Effector CD8-positive, alpha-beta T cell (primary cell): ENCODE data around the gene ECM1.

ENCODE experiments used
- DNase-seq: peaks from one replicate; lab custom pipeline; 2025; lab: John Stamatoyannopoulos, UW
- total RNA-seq, 4 experiments: gene quantifications; one replicate each; lab custom pipeline; 2026; lab: John Stamatoyannopoulos, UW

ECM1 gene
- 0.24 to 1.8 (median 0.71) reads per million in 4 experiments for total RNA-seq

DNA sequence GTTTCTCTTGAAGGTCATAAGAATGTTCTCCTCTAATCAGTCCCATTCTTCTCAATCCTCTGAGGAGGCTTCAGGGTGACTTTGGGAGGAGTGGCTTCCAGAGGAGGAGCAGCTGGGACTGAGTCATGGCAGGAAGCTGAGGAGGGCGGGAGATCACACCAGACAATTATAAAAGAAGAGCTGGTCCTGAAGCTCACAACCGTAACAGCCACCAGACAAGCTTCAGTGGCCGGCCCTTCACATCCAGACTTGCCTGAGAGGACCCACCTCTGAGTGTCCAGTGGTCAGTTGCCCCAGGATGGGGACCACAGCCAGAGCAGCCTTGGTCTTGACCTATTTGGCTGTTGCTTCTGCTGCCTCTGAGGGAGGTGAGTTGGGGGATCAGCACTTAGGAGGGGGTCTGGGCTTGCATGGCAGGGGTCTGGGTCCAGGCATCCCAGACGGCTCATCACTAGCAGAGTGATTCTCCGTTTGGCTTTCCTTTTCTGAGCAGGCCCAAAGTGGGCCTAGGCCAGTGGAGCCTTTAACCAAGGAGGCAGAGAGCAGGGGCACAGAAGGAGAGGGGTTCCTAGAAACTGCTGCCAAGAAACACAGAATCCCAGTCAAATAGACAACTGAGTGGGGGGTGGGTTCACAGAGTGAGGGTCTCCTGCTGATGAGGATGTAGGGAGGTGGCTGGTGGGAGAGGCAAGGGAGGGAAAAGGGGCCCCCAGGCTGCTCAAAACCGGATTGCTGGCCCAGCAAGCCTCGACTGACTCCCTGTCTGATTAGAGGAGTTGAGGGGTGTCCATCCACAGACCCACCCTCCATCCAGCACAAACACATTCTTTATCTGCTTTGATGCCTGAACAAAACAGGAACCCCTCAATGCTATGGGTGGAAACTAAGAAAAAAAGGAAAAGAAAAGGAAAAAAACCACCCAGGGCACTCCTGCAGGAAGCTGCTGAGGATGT lies at the start of gene ECM1:
ECM1 (plus strand) TSS at position 198 of the 953 bp plus-strand sequence; CDS start at position 299, 101 bp downstream.
- no peak for DNase-seq

DNA sequence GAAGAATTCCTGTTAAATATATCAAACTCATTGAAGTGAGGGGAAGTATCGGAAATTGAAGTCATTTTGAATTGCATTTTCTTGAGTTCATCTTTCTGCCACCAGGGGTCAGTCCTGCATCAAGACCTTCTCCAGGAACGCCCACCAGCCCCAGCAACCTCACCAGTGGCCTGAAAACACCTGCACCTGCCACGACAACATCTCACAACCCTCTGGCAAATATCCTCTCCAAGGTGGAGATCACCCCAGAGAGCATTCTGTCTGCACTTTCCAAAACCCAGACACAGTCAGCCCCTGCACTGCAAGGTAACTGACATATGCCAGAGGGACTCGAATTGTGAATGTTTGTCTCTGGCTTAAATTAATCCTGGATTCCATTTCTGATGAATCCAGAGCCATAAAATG lies 43.5 kb upstream of the ECM1 start:
- DNase-seq = peak; percentile 46

DNA sequence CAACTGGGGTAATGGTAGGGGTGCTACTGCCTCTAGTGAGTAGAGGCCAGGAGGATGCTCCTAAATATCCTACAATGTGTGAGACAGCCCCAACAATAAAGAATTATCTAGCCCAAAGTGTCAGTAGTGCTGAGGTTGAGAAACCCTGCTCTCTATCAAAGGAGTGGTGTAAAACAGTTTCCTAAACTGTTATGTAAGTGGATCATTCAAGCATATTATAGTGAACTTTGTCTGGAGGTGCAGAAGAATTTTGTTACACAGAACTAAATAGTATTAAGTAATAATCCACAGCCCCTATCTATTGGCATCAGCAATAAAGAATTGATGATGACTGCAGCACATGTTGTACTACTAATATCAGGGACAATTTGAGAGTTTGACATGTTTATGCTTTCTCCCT lies 40.9 kb upstream of the ECM1 start:
- no peak for DNase-seq

DNA sequence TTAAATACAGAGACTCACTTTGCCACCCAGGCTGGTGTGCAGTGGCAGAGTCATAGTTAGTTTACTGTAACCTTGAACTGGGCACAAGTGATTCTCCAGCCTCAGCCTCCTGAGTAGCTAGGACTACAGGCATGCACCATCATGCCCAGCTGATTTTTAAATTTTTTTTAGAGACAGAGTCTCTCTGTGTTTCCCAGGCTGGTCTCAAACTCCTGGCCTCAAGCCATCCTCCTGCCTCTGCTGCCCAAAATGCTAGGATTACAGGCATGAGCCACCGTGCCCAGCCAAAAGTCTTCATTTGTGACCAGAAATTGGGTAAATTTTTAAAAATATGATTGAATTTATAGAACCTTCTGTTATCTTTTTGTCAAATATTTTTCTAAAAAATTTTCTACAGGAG lies 38.6 kb upstream of the ECM1 start:
- DNase-seq = no peak

DNA sequence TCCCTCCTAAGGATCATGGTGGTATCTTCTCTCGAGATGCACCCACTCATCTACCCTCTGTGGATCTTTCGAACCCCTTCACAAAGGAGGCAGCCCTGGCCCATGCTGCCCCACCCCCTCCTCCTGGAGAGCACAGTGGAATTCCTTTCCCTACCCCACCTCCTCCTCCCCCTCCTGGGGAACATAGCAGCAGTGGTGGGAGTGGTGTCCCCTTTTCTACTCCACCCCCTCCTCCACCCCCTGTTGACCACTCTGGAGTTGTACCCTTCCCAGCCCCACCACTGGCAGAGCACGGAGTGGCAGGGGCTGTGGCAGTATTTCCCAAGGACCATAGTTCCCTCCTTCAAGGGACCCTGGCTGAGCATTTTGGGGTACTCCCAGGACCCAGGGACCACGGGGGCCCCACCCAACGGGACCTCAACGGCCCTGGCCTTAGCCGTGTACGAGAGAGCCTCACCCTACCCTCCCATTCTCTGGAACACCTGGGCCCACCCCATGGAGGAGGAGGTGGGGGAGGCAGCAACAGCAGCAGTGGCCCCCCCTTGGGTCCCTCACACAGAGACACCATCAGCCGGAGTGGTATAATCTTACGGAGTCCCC lies 35.2 kb upstream of the ECM1 start:
- DNase-seq = no peak

DNA sequence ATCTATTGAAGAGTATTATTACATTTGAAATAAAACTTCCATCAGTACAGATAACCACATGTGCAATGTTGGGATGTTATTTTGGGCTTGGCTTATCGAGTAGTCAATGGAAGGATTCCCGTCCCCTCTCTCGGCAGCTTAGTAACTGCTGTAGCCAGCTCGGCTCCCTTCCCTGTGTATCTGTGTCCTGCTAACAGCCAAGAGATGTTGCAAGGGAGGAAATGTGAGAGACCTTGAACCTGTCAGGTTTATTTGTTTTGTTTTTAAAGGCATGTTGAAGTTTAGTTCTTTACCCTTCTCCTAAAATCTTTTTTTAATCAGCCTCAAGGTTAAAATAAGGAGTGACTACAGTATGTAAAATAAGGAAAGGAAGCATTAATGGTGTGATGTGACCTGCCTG lies 34.2 kb upstream of the ECM1 start:
- no peak for DNase-seq

DNA sequence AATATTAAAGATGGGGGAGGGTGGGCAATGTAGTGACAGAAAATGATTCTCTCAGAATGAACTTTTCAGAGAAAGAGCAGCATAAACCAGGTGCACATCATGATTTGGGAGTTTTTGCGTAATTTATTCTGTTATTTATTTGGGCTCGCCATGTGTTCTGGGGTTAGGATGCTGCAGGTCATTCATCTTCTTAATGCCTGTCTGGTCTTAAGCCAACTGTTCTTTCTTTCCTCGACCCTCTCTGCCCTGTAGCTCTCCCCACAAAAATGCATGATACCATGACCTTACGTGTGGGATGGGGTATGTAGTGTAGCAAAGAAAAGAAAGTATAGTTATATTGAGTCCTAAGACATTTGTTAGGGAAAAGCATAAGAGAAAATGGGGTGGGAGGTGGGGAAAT lies 33.0 kb upstream of the ECM1 start:
- DNase-seq = no peak

DNA sequence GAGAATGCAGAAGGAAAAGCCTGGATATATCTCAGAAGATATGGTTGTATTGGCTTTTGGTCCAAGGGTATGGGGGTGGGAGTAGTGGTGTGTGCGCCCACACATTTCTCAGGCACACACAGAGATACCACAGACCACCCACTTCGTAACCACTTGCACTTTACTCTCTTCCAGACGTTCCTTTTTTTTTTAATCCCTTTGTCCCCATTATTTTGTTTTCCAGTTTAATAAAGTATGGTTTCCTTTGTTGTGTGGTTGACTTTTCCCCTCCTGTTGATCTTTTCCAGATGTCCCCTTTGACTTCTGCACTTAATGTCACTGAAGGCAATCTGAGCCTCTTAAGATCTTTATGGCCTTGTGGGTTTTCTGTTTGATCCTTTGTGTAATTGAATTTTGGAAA lies 31.2 kb upstream of the ECM1 start:
- no peak for DNase-seq

DNA sequence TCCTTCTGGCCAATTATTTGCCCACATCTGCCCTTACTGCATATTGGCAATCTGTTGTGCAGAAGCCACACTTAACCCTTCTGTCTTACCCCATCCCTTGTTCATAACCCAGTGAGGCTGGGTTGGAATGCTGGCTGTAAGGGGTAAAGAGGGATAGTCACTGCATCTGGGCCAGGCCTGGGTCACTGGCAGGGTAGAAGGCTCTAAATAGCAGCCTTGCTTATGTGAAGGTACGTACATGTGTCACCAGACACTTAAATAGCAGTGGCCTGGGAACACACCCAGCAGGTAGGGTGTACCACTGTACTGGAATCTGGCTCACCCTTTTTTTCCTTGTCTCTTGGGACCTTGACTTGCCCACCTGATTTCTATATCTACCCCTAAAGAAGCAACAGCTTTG lies 30.6 kb upstream of the ECM1 start:
- no peak for DNase-seq

DNA sequence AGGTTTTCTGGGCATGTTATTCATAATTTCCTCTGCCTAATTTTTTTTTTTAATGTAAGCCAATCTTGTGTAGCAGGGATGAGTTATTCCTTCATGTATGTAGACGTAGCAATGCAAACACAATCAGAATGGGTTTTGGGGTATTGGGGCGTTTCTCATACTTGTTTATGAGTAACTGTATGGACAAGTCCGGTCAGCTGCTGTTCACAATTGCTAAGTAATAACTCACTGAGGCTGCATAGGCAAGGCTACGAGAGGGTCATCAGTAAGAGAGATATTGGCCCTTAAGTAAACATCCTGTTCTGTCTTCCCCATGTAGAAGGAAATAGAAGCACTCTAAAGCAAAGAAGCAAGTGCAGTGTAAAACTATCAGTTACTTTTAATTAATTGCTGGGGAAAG lies 30.2 kb upstream of the ECM1 start:
- no peak for DNase-seq

DNA sequence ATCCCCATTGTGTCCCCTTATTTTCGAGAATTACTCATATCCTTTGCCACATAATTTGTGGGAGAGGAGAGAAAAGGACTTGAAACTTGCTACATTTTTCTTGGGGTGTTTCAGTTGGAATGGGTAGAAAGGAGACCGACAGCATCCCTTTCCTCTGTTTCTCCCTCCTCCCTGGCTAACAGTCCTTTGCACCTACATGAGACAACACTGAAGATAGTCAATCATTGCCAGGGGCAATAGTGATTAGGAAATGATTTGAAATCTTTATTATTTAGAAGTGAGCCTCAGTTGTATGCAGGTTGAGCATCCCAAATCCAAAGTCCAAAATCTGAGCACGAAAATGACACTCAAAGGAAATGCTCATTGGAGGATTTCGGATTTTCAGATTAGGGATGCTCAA lies 28.5 kb upstream of the ECM1 start:
- DNase-seq = no peak

DNA sequence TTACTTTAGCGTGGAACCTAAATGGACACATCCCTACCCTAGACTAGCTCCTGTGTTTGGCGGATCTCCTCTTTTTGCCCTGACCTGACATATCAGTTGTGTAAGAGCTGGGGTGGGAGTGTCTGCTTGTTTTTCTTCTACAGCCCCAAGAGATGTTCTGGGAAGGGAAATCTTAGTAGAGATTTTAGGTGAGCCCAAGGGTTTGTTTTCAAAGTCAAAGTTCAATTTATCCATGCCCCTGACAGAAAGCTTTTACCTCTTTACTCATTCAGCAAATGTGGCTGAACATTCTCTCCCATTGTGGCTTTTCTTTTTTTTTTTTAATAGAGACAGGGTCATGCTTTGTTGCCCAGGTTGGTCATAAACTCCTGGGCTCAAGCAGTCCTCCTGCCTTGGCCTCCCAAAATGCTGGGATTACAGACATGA lies 28.0 kb upstream of the ECM1 start:
- no peak for DNase-seq

DNA sequence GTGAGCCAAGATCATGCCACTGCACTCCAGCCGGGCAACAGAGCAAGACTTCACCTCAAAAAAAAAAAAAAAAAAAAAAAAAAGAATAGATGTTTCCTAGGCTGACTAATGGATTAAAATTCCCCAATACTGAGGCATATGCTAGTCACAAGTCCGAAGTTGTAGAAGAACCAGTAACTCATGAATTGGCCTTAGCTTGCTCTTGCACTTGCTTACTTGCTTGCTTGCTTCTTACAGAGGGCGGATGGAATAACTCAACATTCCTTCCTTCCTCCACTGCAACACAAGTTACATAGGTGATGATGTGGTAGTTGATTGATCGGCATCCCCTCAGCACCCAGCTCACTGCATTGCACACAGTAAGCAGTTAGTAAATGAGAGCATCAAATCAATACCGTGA lies 23.5 kb upstream of the ECM1 start:
- DNase-seq = no peak

DNA sequence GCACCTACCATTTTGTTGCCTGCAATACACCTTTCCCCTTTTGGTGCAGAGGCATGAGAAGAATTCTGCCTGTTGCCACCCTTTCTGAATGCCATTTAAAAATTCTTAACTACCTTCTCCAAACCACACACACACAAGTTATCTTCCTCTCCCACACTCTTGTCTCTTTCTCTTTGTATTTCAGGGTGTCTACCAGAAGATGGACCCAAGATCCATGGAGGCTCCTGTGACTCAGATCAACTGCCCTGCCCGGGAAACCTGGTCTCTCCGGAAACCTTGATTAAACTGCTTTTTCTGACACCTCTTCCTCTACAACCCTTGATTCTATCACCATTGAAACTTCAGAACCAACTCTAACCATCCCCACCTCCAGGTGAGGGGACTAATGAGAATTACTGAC lies 23.0 kb upstream of the ECM1 start:
- no peak for DNase-seq

DNA sequence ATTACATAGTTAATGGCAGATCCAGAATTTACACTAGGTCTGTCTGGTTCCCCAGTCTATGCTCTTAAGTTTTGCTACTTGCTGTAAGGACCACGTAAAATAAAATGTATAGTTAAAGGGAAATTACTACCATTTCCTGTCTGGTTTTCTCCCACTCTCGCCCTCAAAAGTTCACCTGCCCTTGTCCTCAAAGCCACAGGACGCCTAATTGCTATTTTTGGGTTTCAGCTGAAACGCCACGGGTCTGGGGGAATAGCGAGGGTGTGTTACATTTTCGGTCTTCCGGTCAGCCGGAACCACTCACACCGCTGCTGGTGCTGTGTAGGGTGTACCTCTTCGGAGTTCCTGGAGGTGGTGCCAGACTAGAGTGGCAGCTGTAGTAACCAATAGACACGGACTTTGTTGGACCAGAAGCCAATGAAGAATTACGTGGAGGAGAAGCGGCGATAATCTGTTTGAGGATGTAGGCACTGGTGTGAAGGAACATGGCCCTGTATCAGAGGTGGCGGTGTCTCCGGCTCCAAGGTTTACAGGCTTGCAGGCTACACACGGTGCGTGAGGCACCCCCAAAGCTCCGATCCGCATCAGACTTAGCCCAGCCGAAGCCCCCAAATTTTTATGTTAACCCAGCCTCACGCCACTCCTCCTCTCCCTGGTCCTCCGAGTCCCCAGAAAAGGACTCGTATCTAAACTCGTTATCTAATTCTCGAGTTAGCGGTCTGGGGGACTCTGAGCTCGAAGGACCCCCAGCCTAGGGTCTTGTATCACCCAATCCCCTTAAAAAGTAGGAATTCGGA lies 20.7 kb upstream of the ECM1 start, which contains the start of gene TARS2:
TARS2 (plus strand) TSS at position 454 of the 797 bp plus-strand sequence; CDS start at position 486, 32 bp downstream.
- peak; percentile 87 for DNase-seq

DNA sequence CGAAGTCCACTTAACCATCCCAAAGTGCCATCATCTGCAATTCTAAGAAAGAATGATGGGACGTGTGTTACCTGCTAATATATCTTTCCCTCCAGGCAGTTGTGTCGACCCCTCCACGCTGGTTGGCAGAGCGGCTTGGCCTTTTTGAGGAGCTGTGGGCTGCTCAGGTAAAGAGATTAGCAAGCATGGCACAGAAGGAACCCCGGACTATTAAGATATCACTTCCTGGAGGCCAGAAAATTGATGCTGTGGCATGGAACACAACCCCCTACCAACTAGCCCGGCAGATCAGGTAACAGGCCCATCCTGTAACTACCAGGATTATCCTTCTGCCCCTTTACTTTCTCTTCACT lies 20.2 kb upstream of the ECM1 start:
- no peak for DNase-seq

DNA sequence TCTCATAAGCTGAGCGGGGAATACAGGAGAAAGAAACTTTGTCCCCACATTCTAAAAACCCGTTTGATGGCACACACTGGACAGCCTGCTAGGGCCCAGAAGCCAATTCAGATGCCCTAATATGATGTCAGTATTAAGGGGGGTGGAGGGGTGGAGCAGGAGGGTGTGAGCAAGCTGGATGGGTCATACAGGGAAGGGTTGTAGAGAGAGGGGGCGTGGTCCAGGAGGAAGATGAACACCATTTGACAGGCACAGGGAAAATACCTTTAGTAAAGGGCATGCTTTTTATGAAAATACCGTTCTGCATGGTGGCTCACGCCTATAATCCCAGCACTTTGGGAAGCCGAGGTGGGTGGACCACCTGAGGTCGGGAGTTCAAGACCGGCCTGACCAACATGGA lies 14.7 kb upstream of the ECM1 start:
- no peak for DNase-seq

DNA sequence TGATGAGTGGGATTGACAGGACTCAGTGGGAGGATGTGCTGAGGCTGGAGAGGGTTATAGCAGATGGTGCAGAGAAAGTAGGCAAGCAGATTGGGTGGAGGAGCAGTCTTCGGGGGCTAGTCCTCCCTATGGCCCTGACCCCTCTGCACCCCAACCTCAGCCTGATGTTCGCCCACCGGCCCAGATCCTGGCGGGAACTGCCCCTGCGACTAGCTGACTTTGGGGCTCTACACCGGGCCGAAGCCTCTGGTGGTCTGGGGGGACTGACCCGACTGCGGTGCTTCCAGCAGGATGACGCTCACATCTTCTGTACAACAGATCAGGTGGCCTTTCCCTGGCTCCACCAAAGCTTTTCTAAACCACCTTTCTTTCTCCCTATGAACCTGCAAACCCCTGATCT lies 9.6 kb upstream of the ECM1 start:
- DNase-seq = no peak

DNA sequence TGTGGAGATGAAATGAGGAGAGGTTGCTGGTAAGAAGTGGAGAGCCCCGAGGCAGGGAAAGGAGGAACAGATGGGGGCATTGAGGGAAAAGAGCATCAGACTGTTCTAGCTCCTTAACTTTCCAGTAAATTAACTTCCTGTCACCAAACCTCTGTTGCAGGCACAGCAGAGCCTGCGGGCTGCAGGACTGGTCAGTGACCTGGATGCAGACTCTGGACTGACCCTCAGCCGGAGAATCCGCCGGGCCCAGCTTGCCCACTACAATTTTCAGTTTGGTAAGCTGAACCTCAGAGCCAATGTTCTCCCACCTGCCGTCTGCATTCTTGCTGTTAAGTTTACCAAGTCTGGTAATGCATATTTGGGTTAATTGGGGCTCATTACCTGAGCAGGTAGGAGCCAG lies 2.5 kb upstream of the ECM1 start:
- DNase-seq = no peak

DNA sequence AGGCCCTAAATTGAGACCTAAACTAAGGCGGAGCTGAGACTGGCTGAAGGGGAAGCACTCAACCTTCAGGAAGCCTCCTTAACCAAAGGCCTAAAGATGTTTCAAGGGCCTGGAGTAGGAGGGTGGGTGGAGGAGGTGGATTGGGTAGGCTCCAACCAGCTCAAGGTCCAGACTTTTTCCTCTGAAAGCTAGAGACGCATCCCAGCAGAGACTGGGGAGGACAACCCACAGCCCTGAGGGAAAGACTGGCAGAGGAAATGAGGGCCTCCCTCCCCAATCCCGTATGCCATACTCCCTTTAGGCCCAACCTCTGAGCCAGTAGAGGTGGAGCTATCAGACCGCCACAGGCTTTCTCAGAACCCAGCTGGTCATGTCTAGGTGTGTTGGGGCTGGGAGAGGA lies 1.1 kb downstream of the ECM1 start:
- no peak for DNase-seq

DNA sequence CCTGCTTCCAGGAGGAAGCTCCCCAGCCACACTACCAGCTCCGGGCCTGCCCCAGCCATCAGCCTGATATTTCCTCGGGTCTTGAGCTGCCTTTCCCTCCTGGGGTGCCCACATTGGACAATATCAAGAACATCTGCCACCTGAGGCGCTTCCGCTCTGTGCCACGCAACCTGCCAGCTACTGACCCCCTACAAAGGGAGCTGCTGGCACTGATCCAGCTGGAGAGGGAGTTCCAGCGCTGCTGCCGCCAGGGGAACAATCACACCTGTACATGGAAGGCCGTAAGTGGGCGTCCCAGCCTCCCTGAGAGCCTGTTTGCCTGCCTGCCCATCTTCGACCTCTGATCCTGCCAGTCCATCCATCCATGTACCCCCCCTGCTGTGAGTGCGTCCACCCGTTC lies 3.6 kb downstream of the ECM1 start:
- no peak for DNase-seq

DNA sequence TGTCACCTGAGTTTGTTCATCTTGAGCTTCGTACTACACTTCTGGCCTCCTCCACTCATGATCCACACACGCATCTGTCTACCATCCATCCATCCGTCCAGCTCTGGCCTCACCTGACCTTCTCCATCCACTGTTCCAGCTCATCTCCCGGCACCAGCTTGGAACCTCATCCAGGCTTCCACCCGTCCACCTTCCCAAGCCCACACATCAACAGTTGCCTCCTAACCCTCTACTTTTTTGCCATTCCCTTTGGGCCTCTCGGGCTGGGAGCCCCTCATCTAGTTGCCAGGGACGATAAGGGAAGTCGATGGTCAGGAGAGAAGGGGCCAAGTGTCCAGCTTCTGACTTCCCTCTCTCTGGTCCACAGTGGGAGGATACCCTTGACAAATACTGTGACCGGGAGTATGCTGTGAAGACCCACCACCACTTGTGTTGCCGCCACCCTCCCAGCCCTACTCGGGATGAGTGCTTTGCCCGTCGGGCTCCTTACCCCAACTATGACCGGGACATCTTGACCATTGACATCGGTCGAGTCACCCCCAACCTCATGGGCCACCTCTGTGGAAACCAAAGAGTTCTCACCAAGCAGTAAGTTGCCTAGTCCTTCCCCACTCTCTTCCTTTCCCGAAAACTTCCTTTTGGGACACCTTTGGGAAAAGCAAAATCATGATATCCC lies 4.2 kb downstream of the ECM1 start:
- DNase-seq = no peak
